HG03432 (cell line): ENCODE measurements around the gene JMJD4.
A peak's percentile ranks its signal among the peaks of the same experiment; 100 is the strongest.

Source experiments
- ATAC-seq: cut with Tn5 transposase; IDR thresholded peaks from one replicate; pipeline ENCODE4 v1.9.1; 2021; ENCODE audit warnings: mild to moderate bottlenecking, moderate library complexity; ENCODE audit not compliant: unreplicated experiment

JMJD4 gene

DNA sequence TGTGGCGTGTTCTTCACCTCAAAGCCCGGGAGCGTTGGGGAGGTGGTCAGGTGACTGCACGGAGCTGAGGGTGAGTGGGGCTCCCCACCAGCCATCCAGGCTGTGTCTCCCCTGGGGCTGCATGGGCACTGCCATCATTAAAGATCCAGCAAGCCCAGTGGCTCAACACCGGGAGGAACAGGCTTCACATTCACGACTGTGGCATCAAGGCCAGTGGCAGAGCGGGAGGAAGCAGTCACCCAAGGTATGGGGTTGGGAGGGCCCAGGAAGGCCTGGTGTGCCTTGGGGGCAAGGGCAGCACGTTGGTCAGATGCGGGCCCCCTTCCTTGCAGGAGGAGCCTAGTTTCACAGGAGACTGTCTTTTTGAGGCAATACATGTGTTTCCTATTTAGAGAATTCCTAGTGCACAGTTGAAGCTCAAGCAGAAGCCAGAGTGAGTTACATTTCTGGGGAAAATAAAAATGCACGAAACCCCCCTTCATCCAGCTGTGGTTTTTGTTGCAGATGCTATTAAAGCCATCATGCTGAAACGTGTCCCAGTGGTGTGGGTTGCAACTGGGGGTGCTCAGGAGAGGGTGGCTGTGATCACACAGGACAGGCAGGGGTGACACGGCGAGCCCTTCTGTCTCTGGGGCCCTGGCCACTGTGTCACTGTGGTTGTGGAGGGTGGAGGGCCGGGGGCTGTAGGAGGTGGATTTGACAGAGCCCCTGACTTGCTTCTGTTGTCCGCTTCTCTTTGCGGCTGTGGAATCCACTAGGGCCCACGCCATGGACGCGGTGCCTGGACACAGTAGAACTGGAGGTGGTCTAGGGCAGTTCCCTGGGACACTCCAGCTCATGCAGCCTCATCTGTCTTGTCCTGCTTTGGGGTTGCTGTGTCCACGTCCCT, 34.2 kb upstream of the JMJD4 start:
- no peak for ATAC-seq

DNA sequence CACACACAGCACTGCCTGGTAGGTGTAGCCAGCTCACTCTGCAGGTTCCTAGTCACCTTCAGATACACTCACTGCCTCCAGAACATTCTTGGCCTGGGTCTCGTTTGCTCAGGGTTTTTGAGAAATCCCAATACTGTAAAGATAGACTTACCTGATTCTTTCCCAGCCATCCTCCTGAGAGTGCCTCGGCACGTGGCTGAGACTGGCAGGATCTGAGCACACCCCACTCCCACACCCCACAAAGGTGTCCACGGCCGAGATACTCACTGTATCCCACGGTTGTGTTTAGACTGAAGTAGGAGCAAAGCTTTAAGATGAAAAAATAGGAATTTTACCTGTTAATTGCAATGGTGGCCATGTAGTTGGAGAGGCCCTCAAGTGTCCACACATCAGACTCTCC, 33.5 kb upstream of the JMJD4 start:
- no peak for ATAC-seq

DNA sequence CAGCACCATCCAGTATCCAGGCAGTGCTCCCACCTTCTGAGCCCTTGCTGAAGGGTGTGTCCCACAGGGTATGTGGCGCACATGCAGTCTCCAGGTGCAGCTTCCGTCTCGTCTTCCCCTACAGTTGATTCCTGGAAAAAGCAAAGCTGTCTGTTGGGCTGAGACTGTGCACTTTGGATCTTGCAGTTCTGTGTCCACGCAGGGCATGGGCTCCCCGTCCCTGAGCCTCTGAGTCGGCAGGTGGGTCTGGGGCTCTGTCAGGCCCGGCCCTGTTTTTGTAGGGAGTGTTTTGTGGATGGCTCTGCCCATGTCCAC, 33.0 kb upstream of the JMJD4 start:
- ATAC-seq: no peak

DNA sequence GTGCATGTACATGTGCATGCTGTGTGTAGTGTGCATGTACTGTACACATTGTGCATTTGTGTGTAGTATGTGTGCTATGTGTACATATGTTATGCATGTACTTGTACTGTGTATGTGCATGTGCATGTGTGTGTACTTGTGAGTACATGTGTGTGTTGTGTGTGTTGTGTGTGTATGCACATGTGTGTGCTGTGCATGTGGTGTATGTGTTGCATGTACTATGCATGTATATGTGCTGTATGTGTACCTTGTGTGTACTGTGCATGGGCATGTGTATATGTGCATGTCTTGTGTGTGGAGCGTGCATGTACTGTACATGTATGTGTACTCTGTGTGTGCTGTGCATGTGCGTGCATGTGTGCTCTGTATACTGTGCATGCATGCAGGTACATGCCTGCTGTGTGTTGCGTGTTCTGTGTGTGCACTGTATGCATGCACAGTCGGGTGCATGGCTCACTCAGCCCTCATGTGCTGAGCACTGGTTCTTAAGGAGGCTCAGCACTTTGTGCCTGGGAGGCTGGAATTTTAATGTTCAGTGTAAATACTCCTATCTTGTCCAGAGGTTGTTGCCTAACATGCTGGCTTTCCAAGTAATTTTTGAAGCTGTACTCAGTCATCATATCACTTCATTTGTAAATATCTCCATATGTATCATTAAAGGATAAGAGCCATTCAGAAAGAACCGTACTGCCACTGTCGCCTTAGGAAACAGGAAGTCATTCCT, 32.5 kb upstream of the JMJD4 start:
- ATAC-seq: no peak

DNA sequence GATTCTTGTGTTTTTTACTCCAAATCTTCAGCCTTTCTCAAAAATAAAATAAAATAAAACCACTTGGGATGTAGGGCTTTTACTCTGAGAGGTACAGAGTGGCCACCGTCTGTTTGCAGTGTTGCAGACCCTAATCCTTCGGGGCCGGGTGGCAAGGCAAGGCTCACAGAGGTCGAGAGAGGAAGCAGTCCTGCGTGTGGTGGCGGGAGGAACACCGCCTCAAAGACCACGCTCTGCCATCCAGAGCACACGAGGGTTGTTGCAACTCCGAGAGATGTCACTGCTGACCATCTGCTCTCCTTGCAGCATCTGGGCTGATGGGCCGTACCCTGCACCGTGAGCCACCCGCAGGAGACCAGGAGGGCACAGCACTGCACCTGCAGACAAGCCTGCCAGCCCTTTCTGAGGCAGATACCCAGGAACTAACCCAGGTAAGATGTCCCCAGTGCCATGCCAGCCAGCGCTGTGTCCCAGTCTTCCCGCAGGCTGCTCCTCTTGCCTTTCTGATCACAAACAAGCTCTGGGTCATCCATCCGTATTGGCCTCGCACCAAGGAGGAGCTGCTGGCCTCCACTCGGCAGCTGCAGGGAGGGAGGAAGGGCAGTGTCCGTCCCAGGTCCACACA, 31.7 kb upstream of the JMJD4 start:
- no peak for ATAC-seq

DNA sequence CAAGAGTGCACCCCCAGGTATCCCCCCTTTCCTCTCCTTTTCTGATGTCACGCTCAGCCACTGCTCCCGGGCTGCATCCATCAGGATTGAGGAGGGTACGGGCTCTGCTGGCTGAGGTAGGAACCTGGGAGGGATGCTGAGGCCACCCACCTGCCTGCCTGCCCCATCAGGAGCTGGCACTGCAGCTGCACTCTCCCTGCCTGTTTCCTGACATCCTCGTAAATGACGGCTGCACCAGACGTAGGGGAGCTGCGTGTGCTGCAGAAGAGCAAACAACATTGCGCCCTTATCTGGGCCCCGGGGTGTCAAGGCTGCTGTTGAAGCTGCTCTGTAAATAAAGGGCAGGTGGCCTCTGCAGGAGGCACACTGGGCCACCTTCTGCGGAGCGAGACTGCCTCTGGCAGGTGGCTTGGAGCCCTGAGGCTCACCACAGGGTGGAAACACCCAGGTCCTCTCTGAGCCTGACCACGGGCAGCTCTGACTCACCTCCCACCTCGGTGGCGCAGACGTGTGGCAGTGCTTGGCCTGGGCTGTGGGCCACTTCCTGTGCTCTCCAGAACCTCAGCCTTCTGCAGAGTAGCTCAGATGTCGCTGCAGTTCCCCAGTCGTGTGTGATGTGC, 31.0 kb upstream of the JMJD4 start:
- ATAC-seq: no peak

DNA sequence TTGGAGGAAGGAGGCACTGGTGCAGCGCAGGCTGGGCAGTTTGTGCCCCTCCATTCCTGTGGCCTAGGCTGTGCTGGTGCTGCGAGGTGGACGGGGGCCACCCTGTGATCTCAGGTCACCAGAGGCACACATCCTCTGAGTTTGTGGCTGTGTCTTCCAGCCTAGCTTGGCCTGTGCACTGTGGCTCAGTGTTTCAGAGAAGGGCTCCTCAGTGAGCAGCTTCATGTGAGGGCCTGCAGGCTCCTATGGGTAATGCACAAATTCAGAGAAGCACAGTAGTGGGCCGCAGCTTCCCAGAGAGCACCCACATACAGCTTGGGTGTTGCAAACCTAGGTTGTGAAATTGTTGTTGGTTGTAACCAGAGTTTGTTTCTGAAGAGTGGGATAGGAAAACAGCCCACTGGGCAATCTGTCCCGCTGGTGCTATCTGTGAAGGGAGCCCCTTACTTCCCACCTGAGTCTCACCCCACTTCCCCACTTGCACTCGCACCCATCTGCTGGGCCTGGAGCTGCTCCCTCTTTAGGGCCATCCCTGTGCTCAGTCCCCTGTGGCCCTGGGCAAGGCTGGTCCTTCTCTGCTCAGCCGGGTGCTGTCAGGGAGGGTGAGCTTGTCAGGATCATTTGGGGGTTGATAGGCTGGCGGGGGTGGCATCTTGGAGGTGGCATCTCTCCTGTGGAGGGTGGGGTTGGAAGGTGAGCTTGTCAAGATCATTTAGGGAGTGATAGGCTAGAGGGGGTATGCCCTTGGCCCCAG, 30.3 kb upstream of the JMJD4 start:
- no peak for ATAC-seq

DNA sequence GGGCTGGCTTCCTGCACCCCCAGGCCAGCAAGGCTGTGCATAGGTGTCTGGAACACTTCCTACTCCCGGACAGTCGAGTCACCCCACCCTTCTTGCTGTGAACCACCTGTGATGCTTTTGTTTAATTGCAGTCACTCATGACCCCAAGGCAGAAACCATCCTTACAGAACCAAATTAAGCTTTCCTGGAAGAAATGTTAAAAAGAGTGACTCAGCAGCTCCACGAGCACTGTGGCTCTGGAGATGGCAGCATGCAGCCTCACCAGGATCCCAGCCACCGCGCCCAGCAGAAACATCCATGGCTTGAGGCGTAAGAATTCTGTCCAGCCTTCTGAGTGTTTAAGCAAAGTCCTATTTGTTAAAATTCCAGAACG, 28.9 kb upstream of the JMJD4 start:
- ATAC-seq: no peak

DNA sequence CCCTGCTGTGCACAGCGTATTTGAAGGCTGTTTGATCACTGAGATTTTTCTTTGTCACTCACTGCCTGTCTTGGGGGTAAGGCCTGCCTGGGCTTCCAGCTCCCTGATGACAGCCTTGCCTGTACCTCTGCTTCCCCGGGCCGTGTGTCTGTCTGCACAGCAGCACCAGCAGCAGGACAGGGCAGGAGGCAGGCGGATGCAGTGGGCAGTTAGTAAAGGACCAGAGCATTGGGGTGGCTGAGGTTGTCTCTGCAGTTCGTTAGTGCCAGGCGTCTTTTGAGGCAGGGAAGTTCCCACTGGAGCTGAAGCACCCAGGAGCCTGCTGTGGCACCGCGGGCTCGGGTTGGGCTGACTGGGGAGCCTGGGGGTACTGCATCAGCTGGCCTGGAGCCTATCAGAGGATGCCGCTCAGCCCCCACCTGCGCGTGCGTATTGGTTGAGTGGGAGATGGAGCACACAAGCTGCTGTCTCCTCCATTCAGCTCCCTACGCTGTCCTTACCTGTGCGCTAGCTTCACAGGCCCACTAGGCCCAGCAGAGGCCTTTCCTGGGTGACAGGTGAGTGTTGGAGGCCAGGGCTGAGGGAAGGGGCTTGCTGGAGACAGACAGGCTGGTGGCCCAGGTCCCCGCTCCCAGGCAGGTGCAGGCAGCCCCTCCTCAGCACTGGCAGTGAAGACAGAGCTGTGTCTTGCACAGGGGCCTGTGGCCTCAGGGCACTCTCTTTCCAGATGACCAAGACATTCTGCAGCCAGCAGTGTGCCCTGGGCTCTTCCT, 28.3 kb upstream of the JMJD4 start:
- no peak for ATAC-seq

DNA sequence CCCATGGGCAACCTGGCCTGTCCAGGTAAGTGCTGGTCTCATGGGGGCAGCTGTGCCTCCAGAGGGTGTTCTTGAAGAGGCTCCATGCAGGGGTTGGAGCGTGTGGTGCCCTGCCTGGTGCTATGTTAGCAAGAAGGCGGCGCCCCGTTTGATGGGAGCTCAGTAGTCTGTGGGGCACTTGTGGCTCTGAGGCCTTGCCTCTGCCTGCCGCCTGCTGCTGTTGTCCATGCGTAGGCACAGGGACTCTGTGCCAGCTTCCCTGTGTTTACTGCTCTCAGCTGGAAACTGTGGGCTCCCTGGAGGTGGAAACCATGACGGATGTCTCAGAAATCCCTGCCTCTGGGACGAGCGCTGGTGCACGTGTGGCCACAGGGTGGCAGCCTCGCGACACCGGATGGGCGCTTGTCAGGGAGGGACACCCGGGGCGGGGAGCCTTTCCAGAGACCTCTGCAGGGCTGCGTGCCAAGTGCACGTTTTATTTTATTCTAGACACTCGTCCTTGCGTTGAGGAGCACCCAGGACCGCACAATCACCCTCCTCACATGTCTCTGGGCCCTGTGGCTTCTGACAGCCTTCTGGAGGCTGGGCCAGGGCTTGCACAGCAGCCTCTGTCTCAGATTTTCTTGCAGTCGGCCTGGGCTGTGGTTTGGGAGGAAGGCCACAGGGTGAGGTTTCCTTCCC, 27.3 kb upstream of the JMJD4 start:
- ATAC-seq: peak; percentile 85

DNA sequence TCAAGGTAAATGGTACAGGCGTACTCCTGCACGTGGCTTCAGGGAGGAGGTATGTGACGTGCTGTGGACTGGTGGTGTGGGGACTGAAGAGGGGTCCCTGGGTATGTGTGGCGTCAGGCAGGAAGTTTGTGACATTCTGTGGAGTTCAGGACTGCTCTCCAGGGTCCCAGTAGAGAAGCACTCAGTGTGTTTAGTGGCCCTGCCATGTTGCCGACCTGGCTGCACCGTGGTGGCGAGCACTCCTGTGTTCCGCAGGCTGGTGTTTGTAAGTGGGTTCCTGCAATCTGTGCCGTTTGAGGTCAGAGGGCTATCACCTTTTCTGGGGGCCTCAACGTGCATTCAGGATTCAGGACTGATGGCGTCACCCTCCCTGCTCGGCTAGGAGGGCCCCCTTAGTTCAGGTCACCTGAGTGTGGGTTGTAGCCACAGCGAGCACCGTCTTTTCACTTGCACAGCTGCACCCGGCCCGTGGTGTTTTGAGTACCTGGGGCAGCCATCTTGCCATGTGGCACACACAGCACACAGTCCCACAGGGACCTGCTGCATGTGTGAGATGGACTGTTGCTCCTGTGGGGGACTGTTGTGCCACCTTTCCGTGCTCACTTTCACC, 26.6 kb upstream of the JMJD4 start:
- ATAC-seq: no peak

DNA sequence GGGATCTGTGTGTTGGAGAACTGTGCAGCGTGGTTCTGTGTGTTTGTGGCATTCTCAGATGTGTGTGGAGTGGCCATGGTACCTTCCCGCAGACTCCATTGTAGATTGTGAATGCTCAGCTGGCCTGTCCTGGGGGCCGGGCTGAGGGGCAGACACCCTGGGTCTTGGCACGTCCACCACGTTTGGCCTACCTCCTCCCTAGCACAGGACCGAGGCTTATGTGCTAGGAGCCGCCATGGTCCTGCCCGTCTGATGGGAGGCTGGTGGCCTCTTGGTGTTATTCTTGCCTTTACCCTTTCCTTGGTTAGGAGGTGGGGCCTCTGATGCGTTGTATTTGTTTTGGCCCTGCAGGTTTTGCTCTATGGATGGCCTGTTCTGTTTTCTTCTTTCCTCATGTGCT, 25.3 kb upstream of the JMJD4 start:
- ATAC-seq: no peak

DNA sequence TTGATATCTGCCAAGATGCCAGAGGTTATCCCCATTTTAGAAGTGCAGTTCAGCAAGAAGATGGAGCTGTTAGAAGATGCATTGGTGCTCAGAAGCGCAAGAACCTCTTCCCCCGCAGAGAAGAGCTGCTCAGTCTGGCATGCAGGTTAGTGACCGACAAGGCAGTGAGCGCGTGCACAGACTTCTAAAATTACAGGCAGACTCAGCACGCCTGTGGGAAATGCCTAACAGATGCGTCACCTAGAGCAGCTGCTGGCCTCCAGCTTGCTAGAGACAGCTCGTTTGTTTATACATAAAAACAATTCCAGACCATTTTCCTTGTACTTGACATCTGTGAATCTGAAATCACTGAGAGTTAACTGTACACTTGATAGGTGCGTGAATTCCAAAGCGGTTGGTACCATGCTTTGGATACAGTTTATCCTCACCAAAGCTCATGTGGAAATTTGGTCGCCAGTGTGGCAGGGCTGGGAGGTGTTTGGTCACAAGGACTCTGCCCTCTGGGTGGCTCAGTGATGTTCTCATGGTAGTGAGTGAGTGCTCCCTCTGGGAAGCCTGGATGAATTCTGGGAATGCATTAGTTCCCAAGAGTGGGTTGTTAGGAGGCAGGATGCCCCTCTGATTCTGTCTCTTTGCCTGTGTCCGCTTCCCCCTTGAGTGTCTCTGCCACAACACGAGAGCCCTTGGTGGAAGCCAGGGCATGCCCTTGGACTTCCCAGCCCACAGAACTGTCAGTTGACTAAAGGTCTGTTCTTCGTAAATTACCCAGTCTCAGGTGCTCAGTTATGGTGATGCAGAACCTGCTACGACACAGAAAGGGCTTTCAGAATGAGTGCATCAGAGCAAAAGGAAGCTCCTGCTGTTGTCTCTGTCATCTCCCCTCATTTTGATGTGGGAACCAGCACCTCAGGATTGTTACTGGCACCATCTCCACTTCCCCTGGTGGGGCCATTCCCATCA, 24.5 kb upstream of the JMJD4 start:
- no peak for ATAC-seq

DNA sequence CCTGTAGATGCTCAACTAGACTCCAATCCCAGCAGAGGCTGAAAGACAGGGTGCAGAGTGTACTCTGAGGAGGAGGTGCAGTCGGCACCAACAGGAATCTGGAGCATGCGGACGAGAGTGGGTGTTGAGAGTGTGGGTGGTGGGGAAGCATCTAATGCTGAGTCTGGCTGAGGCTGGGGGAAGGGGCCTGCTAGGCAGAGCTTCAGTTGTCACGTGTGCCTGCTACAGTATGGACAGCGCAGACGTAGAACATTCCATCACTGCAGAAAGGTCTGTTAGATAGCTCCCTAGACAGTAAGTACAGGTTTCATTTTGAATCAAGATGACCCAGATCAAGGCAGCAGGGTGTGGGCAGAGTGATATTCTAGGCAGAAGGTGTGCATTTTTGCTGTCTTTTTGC, 23.3 kb upstream of the JMJD4 start:
- ATAC-seq: peak; percentile 62

DNA sequence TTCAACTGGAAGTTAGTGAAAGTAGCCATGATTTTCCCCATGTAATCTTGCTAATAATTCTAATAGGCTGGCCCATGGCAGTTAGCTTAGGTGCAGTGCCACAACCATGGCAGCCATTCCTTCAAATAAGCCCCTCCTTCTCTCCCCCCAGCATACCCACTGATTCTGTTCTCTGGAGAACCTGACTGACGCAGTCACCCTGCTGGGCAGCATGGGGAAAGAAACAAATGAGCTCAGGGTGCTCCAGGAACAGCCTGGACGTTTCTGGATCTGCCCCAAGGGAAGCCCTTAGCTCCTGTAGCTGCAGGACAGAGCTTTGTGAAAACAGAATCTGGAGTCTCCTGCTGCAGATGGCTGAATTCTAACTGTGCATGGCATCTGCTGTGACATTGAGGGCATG, 22.7 kb upstream of the JMJD4 start:
- ATAC-seq: no peak

DNA sequence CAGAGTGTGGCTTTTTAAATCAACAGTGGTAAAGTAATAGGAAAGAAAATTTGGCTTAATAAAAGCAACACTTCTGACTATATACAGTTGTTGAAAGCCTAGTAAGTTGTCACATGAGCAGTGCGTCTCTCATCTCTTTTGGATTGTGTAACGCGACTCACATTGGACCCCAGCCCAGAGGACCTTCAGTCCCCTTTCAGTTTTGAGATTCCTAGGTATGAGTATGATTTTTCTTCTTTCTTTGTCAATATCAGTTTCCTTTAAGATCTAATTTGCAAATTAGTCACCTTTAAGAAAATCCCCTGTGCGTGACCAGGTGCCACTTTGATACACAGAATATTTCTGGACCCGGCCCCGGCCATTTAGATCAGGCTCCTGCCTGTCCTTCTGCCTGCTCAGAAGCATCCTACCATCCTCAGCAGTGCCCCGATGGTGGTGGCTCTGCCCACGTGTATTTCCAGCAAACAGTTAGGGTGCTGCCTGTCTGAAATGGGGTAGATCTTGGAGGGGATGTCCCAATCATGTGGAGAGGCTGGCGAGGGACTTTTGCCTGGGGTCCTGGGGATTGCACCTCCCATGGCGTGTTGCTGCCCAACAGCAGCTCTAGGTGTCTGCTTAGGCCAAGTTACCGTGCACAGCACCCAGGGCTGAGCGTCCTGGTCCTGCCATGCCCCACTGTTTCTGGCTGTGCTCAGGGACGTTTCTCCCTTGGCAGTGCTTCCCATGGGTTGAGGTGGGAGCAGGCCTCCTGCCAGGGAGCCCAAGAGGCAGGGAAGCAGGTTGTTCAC, 21.3 kb upstream of the JMJD4 start:
- ATAC-seq: peak; percentile 39

DNA sequence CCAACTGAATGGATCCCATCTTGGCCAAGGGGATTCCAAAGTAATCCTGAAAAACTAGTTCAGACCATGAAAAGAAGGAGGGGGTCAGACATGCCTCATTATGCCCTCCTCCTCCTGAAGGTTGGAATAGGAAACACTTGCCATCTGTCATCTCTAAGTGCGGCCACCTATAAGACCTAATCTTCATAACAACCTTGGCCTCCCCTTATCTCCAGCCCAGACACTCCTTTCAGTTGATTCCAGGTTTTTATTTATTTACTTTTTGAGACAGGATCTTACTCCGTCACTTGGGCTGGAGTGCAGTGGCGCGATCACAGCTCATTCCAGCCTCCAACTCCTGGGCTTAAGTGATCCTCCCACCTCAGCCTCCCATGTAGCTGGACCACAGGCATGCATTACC, 19.9 kb upstream of the JMJD4 start:
- ATAC-seq: no peak
